A673 (cell line): ENCODE data around the gene ULK4.

ENCODE experiments used
- CTCF ChIP-seq: fragments of 300-800, 200-600 bp; sonication (generic); conservative IDR thresholded peaks from 2 replicates; pipeline ENCODE4 v1.5.1; 2017; ENCODE audit warnings: low read depth, mild to moderate bottlenecking, antibody characterized with exemption, low read length, moderate library complexity, mixed read lengths
- EZH2 ChIP-seq: fragments of 200-600 bp; sonication (generic); IDR thresholded peaks from 2 replicates; pipeline ENCODE4 v1.6.1; 2017; ENCODE audit warnings: borderline replicate concordance, low read depth, mild to moderate bottlenecking, mixed read lengths, antibody characterized with exemption, low read length; ENCODE audit not compliant: poor library complexity, severe bottlenecking

GRCh38 chr3:41649129-41649739 lies 312.7 kb downstream of the ULK4 start:
- TF ChIP-seq CTCF = no peak
- no peak for TF ChIP-seq EZH2
